ENCODE results near the gene NBPF6.
"Not testable (repeated sequence)": the region's sequence is repeated elsewhere in the genome, so short reads cannot be mapped to it uniquely, and the experiment has no call there.

DNA sequence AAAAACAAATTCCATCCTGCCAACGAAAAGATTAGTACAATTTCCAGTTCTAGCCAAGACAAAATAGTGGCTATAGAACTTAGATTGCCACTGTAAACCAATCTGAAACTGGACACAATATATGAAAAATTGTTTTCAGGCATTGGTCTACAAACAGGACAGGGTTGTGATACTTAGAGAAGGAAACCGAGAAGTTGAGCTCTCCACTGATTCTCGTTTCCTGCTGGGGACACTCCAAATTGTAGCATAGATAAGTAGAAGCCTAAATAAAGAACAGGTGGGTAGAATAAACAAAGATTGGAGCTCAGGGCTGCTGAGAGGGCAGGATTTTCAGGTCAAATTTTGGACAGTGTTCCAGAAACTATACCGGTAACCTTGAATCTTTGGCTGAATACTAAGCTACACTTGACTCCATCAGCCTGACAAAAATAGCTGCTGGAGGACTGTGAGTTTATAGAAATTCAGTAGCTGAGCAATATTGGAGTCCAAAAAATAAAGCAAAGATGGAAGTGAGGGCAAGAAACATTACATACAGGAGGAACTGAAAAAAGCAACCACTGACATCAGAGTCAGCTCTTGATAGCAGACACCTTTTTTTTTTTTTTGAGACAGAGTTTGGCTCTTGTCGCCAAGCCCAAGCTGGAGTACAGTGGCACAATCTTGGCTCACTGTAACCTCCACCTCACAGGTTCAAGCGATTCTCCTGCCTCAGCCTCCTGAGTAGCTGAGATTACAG lies 38.9 kb upstream of the NBPF6 start:
- TF ChIP-seq, protein P1, sequence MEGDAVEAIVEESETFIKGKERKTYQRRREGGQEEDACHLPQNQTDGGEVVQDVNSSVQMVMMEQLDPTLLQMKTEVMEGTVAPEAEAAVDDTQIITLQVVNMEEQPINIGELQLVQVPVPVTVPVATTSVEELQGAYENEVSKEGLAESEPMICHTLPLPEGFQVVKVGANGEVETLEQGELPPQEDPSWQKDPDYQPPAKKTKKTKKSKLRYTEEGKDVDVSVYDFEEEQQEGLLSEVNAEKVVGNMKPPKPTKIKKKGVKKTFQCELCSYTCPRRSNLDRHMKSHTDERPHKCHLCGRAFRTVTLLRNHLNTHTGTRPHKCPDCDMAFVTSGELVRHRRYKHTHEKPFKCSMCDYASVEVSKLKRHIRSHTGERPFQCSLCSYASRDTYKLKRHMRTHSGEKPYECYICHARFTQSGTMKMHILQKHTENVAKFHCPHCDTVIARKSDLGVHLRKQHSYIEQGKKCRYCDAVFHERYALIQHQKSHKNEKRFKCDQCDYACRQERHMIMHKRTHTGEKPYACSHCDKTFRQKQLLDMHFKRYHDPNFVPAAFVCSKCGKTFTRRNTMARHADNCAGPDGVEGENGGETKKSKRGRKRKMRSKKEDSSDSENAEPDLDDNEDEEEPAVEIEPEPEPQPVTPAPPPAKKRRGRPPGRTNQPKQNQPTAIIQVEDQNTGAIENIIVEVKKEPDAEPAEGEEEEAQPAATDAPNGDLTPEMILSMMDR (IDR thresholded peaks at IDR 0.05), result not testable (repeated sequence)
- TF ChIP-seq POLR2A (IDR thresholded peaks at IDR 0.05), result not testable (repeated sequence)

Measured in Peyer's patch (tissue), 4 donors.